Cortex of kidney (tissue), 1 donor: ENCODE data around the gene ECHDC3.

Experiments
- DNase-seq: peaks from one replicate; lab custom pipeline; 2025; lab: John Stamatoyannopoulos, UW

The ECHDC3 gene

GRCh38 chr10:11782793-11783557 is 40.8 kb downstream of the ECHDC3 start:
- DNase-seq = no peak

- DNase-seq = no peak
These were observed 41.3 kb downstream of the ECHDC3 start for GRCh38 chr10:11783558-11783865.

GRCh38 chr10:11787374-11787773 is 45.2 kb downstream of the ECHDC3 start:
- no peak for DNase-seq

- no peak for DNase-seq
These were observed 45.7 kb downstream of the ECHDC3 start for GRCh38 chr10:11787846-11788245.

- DNase-seq = no peak
These were observed 47.1 kb downstream of the ECHDC3 start for GRCh38 chr10:11789306-11789705.

- DNase-seq = no peak
These were observed 47.8 kb downstream of the ECHDC3 start for GRCh38 chr10:11789956-11790355.

GRCh38 chr10:11793762-11794479 is 51.7 kb downstream of the ECHDC3 start:
- no peak for DNase-seq

- DNase-seq = no peak
These were observed 52.4 kb downstream of the ECHDC3 start for GRCh38 chr10:11794566-11794965.

GRCh38 chr10:11795101-11795920 is 53.1 kb downstream of the ECHDC3 start:
- DNase-seq = no peak

GRCh38 chr10:11796474-11796873 is 54.3 kb downstream of the ECHDC3 start:
- no peak for DNase-seq

GRCh38 chr10:11797281-11797680 is 55.1 kb downstream of the ECHDC3 start:
- no peak for DNase-seq

- DNase-seq = no peak
These were observed 55.9 kb downstream of the ECHDC3 start for GRCh38 chr10:11797847-11798633.

- DNase-seq = no peak
These were observed 56.9 kb downstream of the ECHDC3 start for GRCh38 chr10:11798845-11799735.

- DNase-seq = no peak
These were observed 57.5 kb downstream of the ECHDC3 start for GRCh38 chr10:11799736-11800080.

GRCh38 chr10:11804336-11804735 is 62.2 kb downstream of the ECHDC3 start:
- no peak for DNase-seq

GRCh38 chr10:11805792-11806191 is 63.6 kb downstream of the ECHDC3 start:
- DNase-seq = no peak

- DNase-seq = no peak
These were observed 64.5 kb downstream of the ECHDC3 start for GRCh38 chr10:11806706-11807105.

GRCh38 chr10:11808808-11809207 is 66.6 kb downstream of the ECHDC3 start:
- no peak for DNase-seq

GRCh38 chr10:11810313-11810766 is 68.2 kb downstream of the ECHDC3 start:
- no peak for DNase-seq

- no peak for DNase-seq
These were observed 68.8 kb downstream of the ECHDC3 start for GRCh38 chr10:11810973-11811372.

- no peak for DNase-seq
These were observed 71.0 kb downstream of the ECHDC3 start for GRCh38 chr10:11813177-11813576.
